B cell (primary cell): ENCODE results near the gene LRRC40. TPM values are rescaled to one million over a fixed set of nuclear protein-coding genes. Genes with fewer than 3 reads are reported as not detected.

Experiments used
- ATAC-seq: fragments of 200-7000 bp; cut with Tn5 transposase; one replicate; pipeline ENCODE4 v1.10.0; 2021; ENCODE audit warnings: low read depth, mild to moderate bottlenecking, moderate number of reproducible peaks, moderate library complexity
- CTCF ChIA-PET: fragments of 350-600 bp; sonication (Branson Sonifier 250); formaldehyde crosslinking; loops from one replicate; lab custom pipeline; 2021; ENCODE audit warnings: antibody characterized with exemption, inconsistent platforms; lab: Charles Lee
- POLR2A ChIA-PET: fragments of 350-600 bp; sonication (Branson Sonifier 250); formaldehyde crosslinking; loops from one replicate; lab custom pipeline; 2021; ENCODE audit warnings: antibody characterized with exemption; lab: Charles Lee
- DNase-seq: peaks from one replicate; pipeline ENCODE4 v3.0.0; 2013
- H2AFZ ChIP-seq: 2 replicates; pipeline ENCODE4 v1.6.1; 2012; ENCODE audit warnings: mild to moderate bottlenecking, low read depth, low read length; ENCODE audit not compliant: insufficient read depth, poor library complexity, severe bottlenecking
- H3K27ac ChIP-seq, 2 donors: 1 replicate in 1 of 2; 2 replicates in 1 of 2; pipeline ENCODE4 v1.5.1; 2012 to 2013; ENCODE audit warnings: low read length in 2 of 2, mild to moderate bottlenecking in 2 of 2, moderate library complexity in 1 of 2
- H3K27me3 ChIP-seq, 4 experiments: fragments of 200-600 bp in 1 of 4; sonication (generic) in 1 of 4; replicated peaks in 1 of 4; 1 replicate in 2 of 4; 2 replicates in 2 of 4; pipeline versions ENCODE4 v1.6.1 to v1.7.0; 2013 to 2016; ENCODE audit warnings: low read length in 3 of 4, mild to moderate bottlenecking in 2 of 4, mixed read lengths in 1 of 4, moderate library complexity in 1 of 4; ENCODE audit not compliant: insufficient read depth in 4 of 4, control insufficient read depth in 3 of 4; ENCODE audit errors: control extremely low read depth in 1 of 4
- H3K36me3 ChIP-seq, 2 experiments: replicated peaks in 1 of 2; 1 replicate in 1 of 2; 2 replicates in 1 of 2; pipeline versions ENCODE4 v1.6.1 to v1.7.1; 2013; ENCODE audit warnings: low read length in 1 of 2; ENCODE audit not compliant: insufficient read depth in 2 of 2, control insufficient read depth in 1 of 2; ENCODE audit errors: control extremely low read depth in 1 of 2, extremely low read depth in 1 of 2
- H3K4me1 ChIP-seq, 2 donors: fragments of 200-600 bp in 1 of 2; sonication (generic) in 1 of 2; 1 replicate in 1 of 2; 2 replicates in 1 of 2; pipeline versions ENCODE4 v1.5.1 to v1.6.1; 2013 to 2017; ENCODE audit warnings: low read length in 2 of 2; ENCODE audit not compliant: control insufficient read depth in 2 of 2, insufficient read depth in 2 of 2
- H3K4me2 ChIP-seq: replicated peaks from 2 replicates; pipeline ENCODE3; 2012; ENCODE audit warnings: mild to moderate bottlenecking, low read depth, low read length; ENCODE audit not compliant: poor library complexity, severe bottlenecking
- H3K4me3 ChIP-seq, 5 experiments: fragments of 200-600 bp in 1 of 5; sonication (generic) in 1 of 5; 1 replicate in 3 of 5; 2 replicates in 2 of 5; pipeline versions ENCODE4 v1.5.1 to v1.7.0; 2011 to 2016; ENCODE audit warnings: low read length in 4 of 5, mild to moderate bottlenecking in 4 of 5, low read depth in 2 of 5, control low read depth in 1 of 5, moderate library complexity in 1 of 5; ENCODE audit not compliant: insufficient read depth in 1 of 5; ENCODE audit errors: control extremely low read depth in 1 of 5, extremely low read depth in 1 of 5
- H3K79me2 ChIP-seq: fragments of 200-600 bp; sonication (generic); one replicate; pipeline ENCODE4 v1.6.0; 2016; ENCODE audit warnings: low read length; ENCODE audit not compliant: control insufficient read depth, insufficient read depth
- H3K9ac ChIP-seq: fragments of 200-600 bp; sonication (generic); 2 replicates; pipeline ENCODE4 v1.6.1; 2017; ENCODE audit warnings: mild to moderate bottlenecking, low read length, moderate library complexity
- H3K9me3 ChIP-seq, 3 donors: one replicate each; pipeline versions ENCODE4 v1.6.1 to v1.7.1; 2013; ENCODE audit warnings: low read length in 2 of 3; ENCODE audit not compliant: control insufficient read depth in 2 of 3, insufficient read depth in 1 of 3; ENCODE audit errors: control extremely low read depth in 1 of 3
- H4K20me1 ChIP-seq: 2 replicates; pipeline ENCODE4 v1.6.0; 2012; ENCODE audit warnings: mild to moderate bottlenecking, low read length; ENCODE audit not compliant: insufficient read depth, control insufficient read depth, poor library complexity, severe bottlenecking
- H3K27ac Mint-ChIP-seq: one replicate; pipeline ENCODE4 v1.8.0; 2021; ENCODE audit warnings: mixed read lengths
- H3K27me3 Mint-ChIP-seq: one replicate; pipeline ENCODE4 v1.8.0; 2021; ENCODE audit warnings: mixed read lengths
- H3K4me1 Mint-ChIP-seq: one replicate; pipeline ENCODE4 v1.8.0; 2021; ENCODE audit warnings: mixed read lengths
- H3K4me3 Mint-ChIP-seq: one replicate; pipeline ENCODE4 v1.8.0; 2021; ENCODE audit warnings: mixed read lengths
- H3K9me3 Mint-ChIP-seq: one replicate; pipeline ENCODE4 v1.8.0; 2022; ENCODE audit warnings: mixed read lengths; ENCODE audit not compliant: insufficient read depth
- EZH2 ChIP-seq: IDR thresholded peaks from 2 replicates; pipeline ENCODE4 v1.6.1; 2012; ENCODE audit warnings: borderline replicate concordance, low read depth, mild to moderate bottlenecking, moderate library complexity, low read length; ENCODE audit not compliant: insufficient read depth, poor library complexity, severe bottlenecking
- WGBS: methylation state at CpG from one replicate; pipeline ENCODE4 v1.1.5; 2013; ENCODE audit warnings: missing lambda C conversion rate; ENCODE audit not compliant: insufficient coverage; 5-methylcytosine and 5-hydroxymethylcytosine counted together
- intact Hi-C: fragments of 100-400 bp; cut with micrococcal nuclease; formaldehyde crosslinking; loops from one replicate; pipeline ENCODE4 v1.10.0; 2022
- polyA plus RNA-seq: library from polyadenylated mRNA; depleted of rRNA; stranded (reverse); fragments of >200 nt; gene quantifications from 2 replicates; pipeline ENCODE4 v1.2.3, GENCODE V29; 2012
- total RNA-seq, 2 donors: library from RNA; stranded (reverse); fragments of 120-200 nt in 1 of 2; gene quantifications; 1 replicate in 1 of 2; 2 replicates in 1 of 2; pipeline versions ENCODE4 v1.2.3 to v1.2.4, GENCODE V29; 2013 to 2022
- TF ChIP-seq, protein P1 (sequence below): fragments of 200-600 bp; IDR thresholded peaks from one replicate; pipeline ENCODE4 v1.8.0; 2022; ENCODE audit warnings: antibody characterized with exemption, mild to moderate bottlenecking

LRRC40 gene
- total and polyA plus RNA-seq, 2 donors (not counting 1 experiment from before 2014, with no cell fraction given): 4.4 to 14.5 TPM

DNA sequence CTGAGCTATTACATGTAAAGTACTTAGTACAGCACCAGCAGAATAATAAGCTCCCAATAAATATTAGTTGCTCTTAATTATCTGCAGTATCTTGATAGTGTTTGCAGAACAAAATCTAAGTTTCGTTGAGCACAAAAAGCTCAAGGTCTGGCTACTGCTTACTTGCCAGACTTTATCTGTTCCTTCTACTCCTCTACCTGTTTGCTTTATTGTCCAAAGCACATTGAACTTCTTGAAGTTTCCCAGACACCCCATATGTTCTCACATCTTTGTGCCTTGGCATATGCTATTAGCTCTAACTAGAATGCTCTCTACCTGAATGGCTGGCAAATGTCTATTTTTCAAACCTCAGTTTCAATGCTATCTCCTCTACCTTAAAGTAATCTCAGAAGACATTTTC is 54.9 kb downstream of the LRRC40 start:
- POLR2A ChIA-PET: no interaction called here
- ATAC-seq: no peak
- CTCF ChIA-PET: interaction anchor here (0.6 kb wide), 1 partner anchor 325 kb away, joined by 4 read pairs; no protein-coding TSS in a partner anchor

DNA sequence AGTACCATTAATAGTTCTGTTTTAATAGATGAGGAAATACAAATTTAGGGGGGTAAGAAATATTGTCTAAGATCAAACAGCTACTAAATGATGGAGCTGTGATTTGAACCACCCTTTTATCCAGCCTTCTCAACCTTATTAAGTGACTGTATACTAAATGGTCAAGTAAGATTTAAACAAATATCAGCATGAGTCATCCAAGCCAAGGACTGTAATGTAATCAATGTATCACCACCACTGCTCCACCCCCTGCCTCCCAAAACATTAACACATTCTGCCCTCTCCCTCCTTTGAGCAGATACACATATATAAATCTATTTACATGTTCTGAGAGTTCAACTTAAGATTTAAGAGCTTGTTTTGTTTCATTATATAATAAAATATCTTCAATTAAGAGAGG is 58.9 kb downstream of the LRRC40 start:
- Histone ChIP-seq H3K27me3 (no peaks in the 10 kb centered on the region), H3K79me2 (no peaks in the 10 kb centered on the region), H3K9me3 (no peaks in the 10 kb centered on the region), H3K4me3 (no peak overlapping the region), H2AFZ (no peak overlapping the region), H3K4me1 (no peaks in the 10 kb centered on the region), H3K9ac (no peak overlapping the region), H3K36me3 (peaks cover 7 to 19% of the 10 kb centered on the region in 2 experiments), H3K4me2 (no peak overlapping the region), H3K27ac (no peak overlapping the region), H4K20me1 (no peaks in the 10 kb centered on the region)
- intact Hi-C loops: no loop called here
- TF ChIP-seq EZH2: no peak
- TF ChIP-seq, protein P1, sequence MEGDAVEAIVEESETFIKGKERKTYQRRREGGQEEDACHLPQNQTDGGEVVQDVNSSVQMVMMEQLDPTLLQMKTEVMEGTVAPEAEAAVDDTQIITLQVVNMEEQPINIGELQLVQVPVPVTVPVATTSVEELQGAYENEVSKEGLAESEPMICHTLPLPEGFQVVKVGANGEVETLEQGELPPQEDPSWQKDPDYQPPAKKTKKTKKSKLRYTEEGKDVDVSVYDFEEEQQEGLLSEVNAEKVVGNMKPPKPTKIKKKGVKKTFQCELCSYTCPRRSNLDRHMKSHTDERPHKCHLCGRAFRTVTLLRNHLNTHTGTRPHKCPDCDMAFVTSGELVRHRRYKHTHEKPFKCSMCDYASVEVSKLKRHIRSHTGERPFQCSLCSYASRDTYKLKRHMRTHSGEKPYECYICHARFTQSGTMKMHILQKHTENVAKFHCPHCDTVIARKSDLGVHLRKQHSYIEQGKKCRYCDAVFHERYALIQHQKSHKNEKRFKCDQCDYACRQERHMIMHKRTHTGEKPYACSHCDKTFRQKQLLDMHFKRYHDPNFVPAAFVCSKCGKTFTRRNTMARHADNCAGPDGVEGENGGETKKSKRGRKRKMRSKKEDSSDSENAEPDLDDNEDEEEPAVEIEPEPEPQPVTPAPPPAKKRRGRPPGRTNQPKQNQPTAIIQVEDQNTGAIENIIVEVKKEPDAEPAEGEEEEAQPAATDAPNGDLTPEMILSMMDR: no peak
- ChIA-PET CTCF (interaction anchor here (1.3 kb wide), 1 partner anchor 15 kb away, joined by 3 read pairs; no protein-coding TSS in a partner anchor), POLR2A (no interaction called here)
- ATAC-seq: no peak
- Mint-ChIP-seq H3K9me3 (no peaks in the 10 kb centered on the region), H3K4me3 (no peak overlapping the region), H3K27ac (no peak overlapping the region), H3K4me1 (no peaks in the 10 kb centered on the region), H3K27me3 (no peaks in the 10 kb centered on the region)
- no peak for DNase-seq

More for the DNA sequence above, 54.9 kb downstream of the LRRC40 start:
- Histone ChIP-seq H3K9ac (no peak overlapping the region), H3K9me3 (no peaks in the 10 kb centered on the region), H3K4me2 (no peak overlapping the region), H2AFZ (no peak overlapping the region), H3K27ac (no peak overlapping the region), H3K4me1 (no peaks in the 10 kb centered on the region), H3K27me3 (no peaks in the 10 kb centered on the region), H3K4me3 (no peak overlapping the region), H3K36me3 (peaks cover 6 to 19% of the 10 kb centered on the region in 2 experiments), H3K79me2 (no peaks in the 10 kb centered on the region), H4K20me1 (no peaks in the 10 kb centered on the region)
- DNase-seq: no peak
- Mint-ChIP-seq H3K4me3 (no peak overlapping the region), H3K27me3 (no peaks in the 10 kb centered on the region), H3K9me3 (no peaks in the 10 kb centered on the region), H3K4me1 (no peaks in the 10 kb centered on the region), H3K27ac (no peak overlapping the region)
- 100% methylated on average over 1 of the region's 1 CpG for WGBS
- intact Hi-C loops: no loop called here
- TF ChIP-seq, protein P1: no peak
- TF ChIP-seq EZH2: no peak
